Fibroblast of pulmonary artery (primary cell): ENCODE results near the gene STH.

ENCODE experiments used
- DNase-seq: peaks from one replicate; pipeline ENCODE4 v3.0.0-alpha.2; 2010; ENCODE audit warnings: low read depth
- H3K4me3 ChIP-seq: replicated peaks from 2 replicates; pipeline ENCODE4 v1.5.1; 2011; ENCODE audit warnings: low read depth, mild to moderate bottlenecking, control low read depth, low read length, moderate library complexity
- CTCF ChIP-seq: IDR thresholded peaks from 2 replicates; pipeline ENCODE4 v1.5.1; 2011; ENCODE audit warnings: mild to moderate bottlenecking, control low read depth, low read length, inconsistent platforms; ENCODE audit errors: missing control alignments

STH gene

GRCh38 chr17:46037722-46038255 is 38.7 kb downstream of the STH start:
- no peak for DNase-seq
- no peak for TF ChIP-seq CTCF
- no peak overlapping the region for H3K4me3 ChIP-seq

GRCh38 chr17:46038414-46038813 is 39.4 kb downstream of the STH start:
- H3K4me3 ChIP-seq: no peak overlapping the region
- TF ChIP-seq CTCF: no peak
- DNase-seq: no peak

GRCh38 chr17:46038937-46039336 is 39.9 kb downstream of the STH start:
- no peak for TF ChIP-seq CTCF
- H3K4me3 ChIP-seq: no peak overlapping the region
- DNase-seq: no peak

- TF ChIP-seq CTCF: no peak
- no peak overlapping the region for H3K4me3 ChIP-seq
- DNase-seq: no peak
Observed at GRCh38 chr17:46039592-46040186, 40.6 kb downstream of the STH start.

- TF ChIP-seq CTCF: no peak
- H3K4me3 ChIP-seq: no peak overlapping the region
- no peak for DNase-seq
Observed at GRCh38 chr17:46042246-46042645, 43.2 kb downstream of the STH start.

- no peak for TF ChIP-seq CTCF
- DNase-seq: peak; percentile 31
- no peak overlapping the region for H3K4me3 ChIP-seq
Observed at GRCh38 chr17:46042925-46043324, 43.9 kb downstream of the STH start.

- DNase-seq: no peak
- H3K4me3 ChIP-seq: no peak overlapping the region
- TF ChIP-seq CTCF: no peak
Observed at GRCh38 chr17:46043606-46044005, 44.6 kb downstream of the STH start.
